KG1 (cell line): Measurements from ENCODE around the gene HOXC4.

Experiments
- DNase-seq: peaks from one replicate; lab custom pipeline; 2025; lab: John Stamatoyannopoulos, UW

HOXC4 gene

GRCh38 chr12:54016051-54016450, 37.6 kb upstream of the HOXC4 start:
- no peak for DNase-seq

GRCh38 chr12:54016478-54016964, 37.1 kb upstream of the HOXC4 start:
- DNase-seq, result no peak

- no peak for DNase-seq
Observed at GRCh38 chr12:54017027-54017788, 36.4 kb upstream of the HOXC4 start.

GRCh38 chr12:54017878-54018467, 35.7 kb upstream of the HOXC4 start:
- DNase-seq, result no peak

- no peak for DNase-seq
Observed at GRCh38 chr12:54018468-54018984, 35.1 kb upstream of the HOXC4 start.

GRCh38 chr12:54019091-54019811, 34.4 kb upstream of the HOXC4 start:
- no peak for DNase-seq

- DNase-seq, result no peak
Observed at GRCh38 chr12:54019924-54020590, 33.6 kb upstream of the HOXC4 start.

- no peak for DNase-seq
Observed at GRCh38 chr12:54020591-54021405, 32.8 kb upstream of the HOXC4 start.

GRCh38 chr12:54021432-54022013, 32.1 kb upstream of the HOXC4 start:
- DNase-seq, result no peak

GRCh38 chr12:54022960-54023884, 30.4 kb upstream of the HOXC4 start:
- no peak for DNase-seq

GRCh38 chr12:54024127-54024526, 29.5 kb upstream of the HOXC4 start:
- no peak for DNase-seq

GRCh38 chr12:54024581-54025305, 28.9 kb upstream of the HOXC4 start:
- no peak for DNase-seq

- DNase-seq, result no peak
Observed at GRCh38 chr12:54025499-54026405, 27.9 kb upstream of the HOXC4 start.

GRCh38 chr12:54026640-54027441, 26.8 kb upstream of the HOXC4 start:
- DNase-seq, result no peak

GRCh38 chr12:54027442-54027786, 26.2 kb upstream of the HOXC4 start:
- no peak for DNase-seq

GRCh38 chr12:54028314-54029201, 25.1 kb upstream of the HOXC4 start, which contains the start of gene HOXC6:
Gene HOXC6, plus strand, starts transcription at chr12:54028440. Its CDS starts 82 bp downstream, at chr12:54028522.
- DNase-seq, result no peak
